Chondrocyte (in vitro differentiated cells): ENCODE measurements around the gene GGT6. TPM values are rescaled to one million over a fixed set of nuclear protein-coding genes. Genes with fewer than 3 reads are reported as not detected.
"Not testable (repeated sequence)": the region's sequence is repeated elsewhere in the genome, so short reads cannot be mapped to it uniquely, and the experiment has no call there.

Experiments used
- DNase-seq: peaks from one replicate; pipeline ENCODE4 v3.0.0; 2021; ENCODE audit warnings: mixed read lengths, low spot score
- H3K27ac Mint-ChIP-seq: one replicate; pipeline ENCODE4 v1.8.0; 2021; ENCODE audit warnings: mild to moderate bottlenecking, moderate library complexity, mixed read lengths; ENCODE audit not compliant: unreplicated experiment
- H3K27me3 Mint-ChIP-seq: 2 replicates; pipeline ENCODE4 v1.8.0; 2021; ENCODE audit warnings: low read depth, mixed read lengths
- H3K36me3 Mint-ChIP-seq: 2 replicates; pipeline ENCODE4 v1.8.0; 2021; ENCODE audit warnings: low read depth, mixed read lengths
- H3K4me1 Mint-ChIP-seq: 2 replicates; pipeline ENCODE4 v1.8.0; 2021; ENCODE audit warnings: low read depth, mild to moderate bottlenecking, mixed read lengths
- H3K4me3 Mint-ChIP-seq: one replicate; pipeline ENCODE4 v1.8.0; 2021; ENCODE audit warnings: mild to moderate bottlenecking, moderate library complexity, mixed read lengths; ENCODE audit not compliant: unreplicated experiment
- H3K9me3 Mint-ChIP-seq: 2 replicates; pipeline ENCODE4 v1.8.0; 2021; ENCODE audit warnings: low read depth, mixed read lengths
- CTCF ChIP-seq: fragments of 200-600 bp; sonication (generic); IDR thresholded peaks from 2 replicates; pipeline ENCODE4 v1.5.0; 2021; ENCODE audit warnings: antibody characterized with exemption, mild to moderate bottlenecking, moderate library complexity
- total RNA-seq: library from RNA; stranded (reverse); gene quantifications from 3 replicates; pipeline ENCODE4 v1.2.1, GENCODE V29; 2021

GGT6 gene
- total RNA-seq, 1 donor from 2014 or later, result not detected

GRCh38 chr17:4590981-4591453 is 30.6 kb upstream of the GGT6 start:
- no peak overlapping the region for H3K27ac Mint-ChIP-seq
- peaks cover 18% of the 10 kb centered on the region for H3K27me3 Mint-ChIP-seq
- no peaks in the 10 kb centered on the region for H3K36me3 Mint-ChIP-seq
- H3K4me1 Mint-ChIP-seq, result peaks cover 3% of the 10 kb centered on the region
- no peak for TF ChIP-seq CTCF
- no peaks in the 10 kb centered on the region for H3K9me3 Mint-ChIP-seq
- DNase-seq, result no peak
- H3K4me3 Mint-ChIP-seq, result no peak overlapping the region

- not testable (repeated sequence) for H3K27ac Mint-ChIP-seq, H3K4me1 Mint-ChIP-seq, H3K4me3 Mint-ChIP-seq, H3K9me3 Mint-ChIP-seq, DNase-seq, H3K36me3 Mint-ChIP-seq
- H3K27me3 Mint-ChIP-seq, result peaks cover 25% of the 10 kb centered on the region
Measured at GRCh38 chr17:4590042-4590441, 29.7 kb upstream of the GGT6 start.

- peaks cover 26% of the 10 kb centered on the region for H3K27me3 Mint-ChIP-seq
- H3K27ac Mint-ChIP-seq, result no peak overlapping the region
- no peak for DNase-seq
- H3K9me3 Mint-ChIP-seq, result no peaks in the 10 kb centered on the region
- H3K4me3 Mint-ChIP-seq, result no peak overlapping the region
- H3K36me3 Mint-ChIP-seq, result no peaks in the 10 kb centered on the region
- TF ChIP-seq CTCF, result no peak
- H3K4me1 Mint-ChIP-seq, result peaks cover 3% of the 10 kb centered on the region
Measured at GRCh38 chr17:4588898-4589625, 28.7 kb upstream of the GGT6 start.

GRCh38 chr17:4588391-4588790 is 28.0 kb upstream of the GGT6 start:
- no peaks in the 10 kb centered on the region for H3K9me3 Mint-ChIP-seq
- peaks cover 32% of the 10 kb centered on the region for H3K27me3 Mint-ChIP-seq
- H3K27ac Mint-ChIP-seq, result no peak overlapping the region
- peaks cover 4% of the 10 kb centered on the region for H3K4me1 Mint-ChIP-seq
- DNase-seq, result no peak
- H3K36me3 Mint-ChIP-seq, result no peaks in the 10 kb centered on the region
- no peak overlapping the region for H3K4me3 Mint-ChIP-seq
- no peak for TF ChIP-seq CTCF

GRCh38 chr17:4587803-4588202 is 27.4 kb upstream of the GGT6 start:
- Mint-ChIP-seq H3K4me1 (peaks cover 4% of the 10 kb centered on the region), H3K27ac (no peak overlapping the region), H3K36me3 (no peaks in the 10 kb centered on the region), H3K9me3 (no peaks in the 10 kb centered on the region), H3K27me3 (peaks cover 38% of the 10 kb centered on the region), H3K4me3 (no peak overlapping the region)
- TF ChIP-seq CTCF, result no peak
- no peak for DNase-seq

- Mint-ChIP-seq H3K27me3 (peaks cover 39% of the 10 kb centered on the region), H3K36me3 (no peaks in the 10 kb centered on the region), H3K4me3 (no peak overlapping the region), H3K27ac (no peak overlapping the region), H3K4me1 (peaks cover 4% of the 10 kb centered on the region), H3K9me3 (no peaks in the 10 kb centered on the region)
- DNase-seq, result no peak
- no peak for TF ChIP-seq CTCF
Measured at GRCh38 chr17:4587195-4587594, 26.8 kb upstream of the GGT6 start.
